HT-29 (cell line): ENCODE measurements around the gene RPLP2. TPM values are rescaled to one million over a fixed set of nuclear protein-coding genes. Genes with fewer than 3 reads are reported as not detected.
A peak's percentile ranks its signal among the peaks of the same experiment; 100 is the strongest.

Experiments
- DNase-seq: peaks from one replicate; pipeline ENCODE4 v3.0.0-alpha.2; 2015; ENCODE audit warnings: low spot score
- total RNA-seq: library from RNA; depleted of rRNA; stranded (reverse); fragments of >200 nt; shearing (Covaris generic); gene quantifications from 2 replicates; pipeline ENCODE4 v1.2.3, GENCODE V29; 2014

Gene RPLP2
- total RNA-seq, 1 experiment from 2014 or later: 1,913 TPM

DNA sequence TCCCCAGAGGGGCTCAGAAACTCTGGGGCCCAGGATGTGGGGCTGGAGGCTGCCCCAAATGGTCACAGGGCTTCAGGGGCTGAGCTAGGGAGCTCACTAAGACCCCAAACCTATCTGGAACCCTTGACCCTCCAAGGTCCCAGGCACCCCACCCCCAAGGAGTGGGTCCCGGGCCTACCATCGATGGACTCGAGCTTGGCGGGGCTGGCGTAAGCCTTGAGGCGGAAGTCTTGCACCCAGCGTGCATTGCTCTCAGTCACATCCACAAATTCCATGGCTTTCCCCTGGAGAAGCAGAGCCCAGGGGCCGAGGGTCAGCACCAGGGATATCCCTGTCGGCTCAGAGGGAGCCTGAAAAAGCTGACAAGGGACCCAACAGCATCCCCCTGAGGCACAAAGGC is 35.9 kb upstream of the RPLP2 start:
- DNase-seq: no peak

- DNase-seq: peak; percentile 64
Observed at GRCh38 chr11:774873-775592, 34.7 kb upstream of the RPLP2 start.

- no peak for DNase-seq
Observed at GRCh38 chr11:776263-776560, 33.6 kb upstream of the RPLP2 start.

GRCh38 chr11:776561-777287 is 33.0 kb upstream of the RPLP2 start:
- DNase-seq: peak; percentile 39

- peak; percentile 93 for DNase-seq
Observed at GRCh38 chr11:777288-778255, 32.2 kb upstream of the RPLP2 start, which contains the start of gene GATD1. Gene GATD1 (minus strand): TSS chr11:777487. CDS start chr11:777462, 25 bp downstream.

- DNase-seq: no peak
Observed at GRCh38 chr11:778976-779954, 30.5 kb upstream of the RPLP2 start.

GRCh38 chr11:779955-780532 is 29.7 kb upstream of the RPLP2 start:
- DNase-seq: no peak

GRCh38 chr11:782264-783174 is 27.2 kb upstream of the RPLP2 start:
- no peak for DNase-seq

GRCh38 chr11:783581-784015 is 26.2 kb upstream of the RPLP2 start:
- peak; percentile 94 for DNase-seq

GRCh38 chr11:786235-787083 is 23.3 kb upstream of the RPLP2 start:
- DNase-seq: no peak

- DNase-seq: no peak
Observed at GRCh38 chr11:787084-787675, 22.6 kb upstream of the RPLP2 start.

GRCh38 chr11:788009-788640 is 21.6 kb upstream of the RPLP2 start:
- DNase-seq: no peak

- no peak for DNase-seq
Observed at GRCh38 chr11:788953-789940, 20.5 kb upstream of the RPLP2 start.

DNA sequence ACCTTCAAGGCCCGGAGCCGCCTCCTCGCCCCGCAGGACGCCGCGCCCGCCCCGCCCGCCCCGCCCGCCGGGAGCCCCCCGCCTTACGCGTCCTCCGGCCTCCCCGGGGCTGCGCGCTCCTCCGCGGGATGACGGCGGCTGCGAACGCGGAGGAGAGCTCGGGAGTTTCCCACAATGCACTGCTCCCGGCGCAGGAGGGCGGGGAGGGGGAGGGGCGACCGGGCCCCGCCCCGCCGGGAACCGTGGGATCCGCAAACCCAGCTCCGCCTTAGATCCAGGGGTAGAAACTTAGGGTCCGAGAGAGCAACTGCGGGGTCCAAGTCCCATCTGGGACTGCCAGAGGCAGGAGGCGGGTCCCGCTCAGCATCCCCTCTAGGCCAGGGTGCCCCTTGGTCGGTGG is 19.8 kb upstream of the RPLP2 start, which contains the start of gene CEND1:
TSS of gene CEND1 (minus strand) at position 148 of the 400 bp plus-strand sequence. CDS start 1,514 bp downstream, outside the sequence.
- no peak for DNase-seq

GRCh38 chr11:790721-791564 is 18.8 kb upstream of the RPLP2 start:
- DNase-seq: peak; percentile 61
